ENCODE data around the gene LCN1.
"Not testable (repeated sequence)": the region's sequence is repeated elsewhere in the genome, so short reads cannot be mapped to it uniquely, and the experiment has no call there.

Gene LCN1

DNA sequence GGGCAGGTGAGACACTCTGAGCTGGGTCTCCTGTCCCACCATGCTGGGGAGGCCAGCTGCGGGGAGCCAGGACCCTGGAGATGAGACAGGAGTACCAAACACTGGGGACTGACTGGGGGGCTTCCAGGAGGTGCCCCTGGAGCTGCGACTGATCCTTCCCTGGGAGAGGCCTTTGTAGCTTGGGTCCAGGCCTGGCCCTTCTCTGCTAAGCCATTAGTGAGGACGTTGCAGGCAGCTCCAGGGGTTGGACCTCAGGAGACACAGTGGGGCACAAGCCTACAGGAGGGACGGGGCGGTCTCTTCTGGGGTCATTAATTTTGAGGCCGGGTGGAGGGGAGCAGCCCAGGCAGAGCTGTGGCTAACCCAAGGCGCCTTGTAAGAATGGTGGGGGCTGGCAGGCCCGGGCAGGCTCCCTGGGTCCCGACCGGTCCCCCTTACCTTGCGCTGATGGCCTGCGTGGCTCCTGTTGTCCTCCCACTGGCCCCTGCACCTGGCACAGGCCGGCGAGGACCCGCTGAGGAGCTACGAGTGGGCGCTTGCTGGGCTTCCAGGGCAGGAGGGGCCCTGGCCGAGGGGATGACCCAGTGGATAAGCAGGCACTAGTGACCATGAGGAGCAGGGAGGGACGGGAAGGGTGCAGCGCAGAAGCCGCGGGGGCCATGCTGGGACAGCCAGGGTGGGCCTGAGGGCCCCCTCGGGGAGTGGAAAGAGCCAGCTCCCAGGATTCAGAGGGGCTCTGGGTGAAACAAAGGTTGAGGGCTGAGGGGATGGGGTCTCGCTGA, 15.6 kb upstream of the LCN1 start:
- DNase-seq: no peak

DNA sequence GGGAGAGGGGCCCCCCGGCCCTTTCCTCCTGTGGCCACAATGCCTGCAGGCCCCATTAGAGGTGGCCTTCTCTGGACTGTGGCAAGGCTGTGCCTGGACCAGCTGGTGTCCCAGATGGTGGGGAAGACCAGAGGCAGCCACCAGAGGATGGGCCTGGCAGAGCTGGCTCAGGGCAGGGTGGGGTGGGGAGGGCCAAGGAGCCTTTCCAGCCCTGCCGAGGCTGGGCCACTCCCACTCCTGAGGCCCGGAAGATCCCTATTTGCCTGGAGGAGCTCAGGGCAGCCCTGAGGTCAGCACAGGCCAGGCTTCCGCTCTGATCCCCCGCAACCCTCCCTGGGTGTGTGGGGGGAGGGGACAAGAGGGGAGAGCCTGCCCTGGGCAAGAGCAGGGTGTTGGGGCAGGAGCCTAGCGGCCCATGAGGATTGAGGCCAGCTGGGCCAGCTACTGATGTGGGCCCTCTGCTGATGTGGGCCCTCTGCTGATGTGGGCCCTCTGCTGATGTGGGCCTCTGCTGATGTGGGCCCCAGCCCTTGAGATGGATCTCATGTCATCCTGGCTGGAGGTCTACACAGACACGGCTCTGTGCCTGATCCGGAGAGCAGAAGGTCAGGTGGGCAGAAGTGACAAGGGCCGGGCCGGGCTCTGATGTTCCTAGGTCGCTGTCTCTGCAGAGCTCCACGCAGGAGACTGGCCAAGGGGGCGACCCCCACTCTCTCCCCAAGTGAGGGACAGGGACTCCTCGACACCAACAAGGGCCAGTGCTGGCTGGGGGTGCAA, 14.7 kb upstream of the LCN1 start:
- DNase-seq: no peak

DNA sequence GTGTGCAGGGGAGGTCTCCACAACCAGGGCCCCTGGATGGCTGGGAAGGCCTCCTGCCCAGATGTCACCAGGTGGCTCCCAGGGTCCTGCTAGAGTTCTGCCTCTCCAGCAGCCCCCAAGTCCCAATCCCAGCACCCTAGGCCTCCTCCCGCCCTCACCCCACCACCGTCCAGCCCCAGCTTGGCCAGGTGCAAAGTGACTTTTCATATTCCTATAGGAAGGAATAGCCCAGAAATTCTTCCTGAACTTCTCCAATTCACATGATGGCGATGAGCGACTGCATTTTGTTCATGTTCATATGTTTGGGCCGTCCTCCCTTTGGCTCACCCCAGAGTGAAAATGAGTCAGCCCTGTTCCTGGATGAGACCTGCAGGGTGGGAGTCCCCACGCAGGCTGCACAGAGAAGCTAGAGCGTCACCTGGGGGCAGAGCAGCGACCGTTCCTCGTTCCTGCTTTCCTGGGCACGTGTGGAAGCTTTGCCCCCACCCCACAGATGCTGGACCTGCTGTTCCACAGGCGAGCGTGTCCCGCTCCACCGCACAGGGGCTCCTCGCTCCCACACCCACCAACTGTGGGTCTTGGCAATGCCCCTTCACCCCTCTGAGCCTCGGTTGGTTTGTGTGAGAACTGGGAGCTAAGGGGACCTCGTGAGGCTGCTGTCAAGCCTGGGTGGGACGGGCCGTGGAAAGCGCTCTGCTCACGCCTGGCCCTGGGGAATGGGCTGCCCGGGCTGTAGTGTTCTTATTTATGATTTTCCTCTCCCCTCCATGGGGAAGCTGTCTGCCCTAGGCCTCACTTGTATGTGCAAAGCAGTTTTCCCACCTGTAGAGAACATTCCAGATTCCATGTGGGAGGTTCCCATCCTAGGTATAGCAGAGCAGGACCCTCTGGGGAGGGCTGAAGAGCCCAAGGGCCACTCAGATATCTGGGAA, 13.9 kb upstream of the LCN1 start:
- no peak for DNase-seq

DNA sequence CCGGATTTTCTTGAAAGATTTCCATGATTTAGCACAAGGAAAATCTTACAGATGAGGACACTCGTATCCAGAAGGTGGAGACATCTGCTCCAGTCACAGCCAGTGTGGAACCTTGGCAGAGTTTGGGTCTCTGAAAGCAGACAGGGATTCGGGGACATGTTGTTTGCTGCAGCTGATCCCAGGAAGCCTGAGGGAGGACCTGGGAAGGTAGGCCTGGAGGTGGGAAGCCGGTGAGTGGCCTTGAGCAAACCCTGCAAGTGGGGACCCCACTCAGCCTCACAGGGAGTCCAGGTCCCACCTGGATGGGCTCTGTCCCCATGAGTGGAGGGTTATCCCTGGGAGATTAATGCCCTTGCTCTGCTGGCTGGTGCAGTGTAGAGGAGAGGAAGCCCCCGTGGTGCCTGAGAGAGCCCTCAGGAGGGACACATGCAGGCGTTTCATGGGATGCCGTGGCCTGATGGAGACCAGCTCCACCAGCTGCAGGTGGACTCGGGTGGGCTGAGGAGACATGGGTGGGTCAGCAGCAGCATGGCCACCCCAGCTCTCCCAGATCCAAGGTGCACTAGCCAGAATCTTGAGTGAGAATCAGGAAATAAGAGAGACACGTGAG, 12.9 kb upstream of the LCN1 start:
- DNase-seq: no peak

DNA sequence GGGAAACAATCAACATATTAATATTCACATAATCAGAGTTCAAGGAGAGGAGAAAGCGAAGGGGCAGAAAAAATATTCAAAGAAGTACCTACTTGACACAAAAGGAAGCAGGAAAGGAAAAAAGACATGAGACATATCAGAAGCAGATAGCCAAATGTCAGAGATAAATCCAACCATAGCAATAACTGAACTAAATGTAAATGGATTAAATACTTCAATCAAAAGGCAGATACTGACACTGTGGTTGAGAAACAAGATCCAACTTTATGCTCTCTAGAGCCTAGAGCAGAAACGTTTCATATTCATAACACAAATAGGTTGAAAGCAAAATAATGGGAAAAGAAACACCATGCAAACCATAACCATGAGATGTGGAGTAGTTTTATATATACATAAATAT, 11.8 kb upstream of the LCN1 start:
- DNase-seq: no peak

DNA sequence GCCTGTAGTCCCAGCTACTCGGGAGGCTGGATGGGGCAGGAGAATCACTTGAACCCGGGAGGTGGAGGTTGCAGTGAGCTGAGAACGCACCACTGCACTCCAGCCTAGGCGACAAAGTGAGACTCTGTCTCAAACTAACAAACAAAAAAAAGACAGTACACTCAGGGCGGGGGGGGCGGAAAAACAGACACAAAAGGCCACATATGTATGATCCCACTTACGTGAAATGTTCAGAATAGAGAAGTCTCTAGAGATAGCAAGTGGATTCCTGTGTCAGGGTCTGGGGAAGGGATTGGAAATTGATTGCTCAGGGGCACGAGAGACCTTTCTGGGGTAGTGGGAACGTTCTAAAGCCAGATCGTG, 9.0 kb upstream of the LCN1 start:
- DNase-seq: no peak

DNA sequence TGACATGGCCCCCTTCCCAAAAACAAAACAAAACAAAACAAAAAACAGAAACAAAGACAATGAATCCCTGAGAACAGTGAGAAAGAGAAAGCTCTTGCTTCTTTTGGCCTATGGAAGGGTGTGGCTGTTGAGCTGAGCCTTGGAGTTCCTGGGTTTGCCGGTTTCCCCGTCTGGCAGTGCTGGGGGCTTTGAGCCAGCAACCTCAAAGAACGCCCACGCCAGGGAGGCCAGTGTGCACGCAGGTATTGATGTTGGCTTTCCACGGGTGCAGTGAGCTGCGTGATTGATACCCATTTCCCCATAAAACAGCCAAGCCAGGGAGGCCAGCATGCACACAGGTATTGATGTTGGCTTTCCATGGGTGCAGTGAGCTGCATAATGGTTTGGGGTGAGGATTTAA, 8.3 kb upstream of the LCN1 start:
- no peak for DNase-seq

DNA sequence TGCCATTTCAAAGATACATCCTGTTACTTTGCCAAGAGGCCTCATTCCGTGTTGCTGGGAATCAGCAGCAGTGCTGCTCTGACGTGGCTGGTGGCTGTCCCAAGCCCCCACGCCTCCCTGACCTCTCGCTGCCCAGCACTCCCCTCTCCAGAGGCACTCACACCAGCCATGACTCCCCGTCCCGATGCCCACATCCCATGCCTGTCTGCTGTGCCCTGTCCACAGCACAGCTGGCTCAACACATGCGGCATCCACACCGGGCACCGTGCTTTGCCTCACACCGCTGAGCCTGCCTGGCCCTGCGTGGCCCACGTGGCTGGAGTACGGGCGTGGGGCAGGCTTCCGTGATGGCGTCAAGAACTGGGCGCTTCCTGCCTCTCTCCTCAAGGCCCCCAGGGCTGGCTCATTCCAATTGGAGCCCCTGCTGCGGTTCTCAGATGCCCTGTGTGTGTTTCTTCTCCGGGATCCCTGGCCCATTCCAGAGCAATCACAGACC, 7.8 kb upstream of the LCN1 start:
- no peak for DNase-seq

DNA sequence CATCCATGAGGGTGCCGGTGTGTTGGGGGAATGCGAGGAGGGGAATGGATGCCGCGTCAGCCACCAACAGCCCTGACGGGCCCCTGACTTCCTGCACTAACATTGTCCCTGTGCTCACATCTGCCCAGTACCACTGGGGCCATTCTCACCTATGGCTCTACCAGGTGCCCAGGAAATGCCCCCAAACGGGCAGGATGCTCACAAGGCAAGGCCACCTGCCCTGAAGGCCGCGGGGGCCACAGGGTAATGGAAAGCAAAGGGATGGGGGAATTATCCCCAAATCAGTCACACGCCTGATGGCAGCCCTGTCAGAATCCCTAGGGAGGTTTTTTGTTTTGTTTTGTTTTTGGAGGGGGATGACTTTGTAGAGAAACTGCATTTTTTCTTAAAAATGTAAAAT, 7.3 kb upstream of the LCN1 start:
- DNase-seq: not testable (repeated sequence)

DNA sequence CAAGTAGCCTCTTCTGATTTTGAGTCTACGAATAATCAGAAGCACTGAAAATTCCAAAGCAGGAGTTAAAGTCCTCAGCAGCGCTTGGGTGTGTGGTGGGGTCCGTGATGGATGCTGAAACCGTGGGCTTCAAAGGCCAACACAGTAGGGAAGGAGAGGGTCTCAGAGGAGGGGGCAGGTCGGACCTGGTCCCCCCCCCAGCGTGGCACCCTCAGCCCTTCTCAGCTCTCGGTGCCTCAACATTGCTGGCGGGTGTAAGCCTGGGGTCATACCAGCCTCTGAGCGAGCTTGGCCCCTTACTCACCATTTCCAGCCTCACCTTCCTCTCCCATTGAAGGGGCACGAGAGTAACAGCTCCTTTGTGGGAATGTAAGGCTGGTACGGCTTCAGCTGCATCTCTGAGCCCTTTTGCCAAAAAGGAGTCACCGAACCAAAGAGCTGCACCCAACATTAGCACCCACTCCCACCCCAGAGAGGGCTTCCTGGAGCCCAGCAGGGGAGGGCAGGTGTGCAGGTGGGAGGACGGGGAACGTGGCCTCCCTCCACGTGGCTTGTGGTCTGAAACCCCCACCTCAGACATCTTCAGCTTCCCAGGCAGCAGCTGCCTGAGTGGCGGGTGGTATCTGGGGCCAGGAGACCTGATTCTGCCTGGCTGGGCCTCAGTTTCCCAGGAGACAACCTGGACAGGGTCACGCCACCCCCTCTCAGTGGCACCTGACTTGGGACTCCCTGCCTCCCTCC, 6.7 kb upstream of the LCN1 start:
- DNase-seq: no peak

DNA sequence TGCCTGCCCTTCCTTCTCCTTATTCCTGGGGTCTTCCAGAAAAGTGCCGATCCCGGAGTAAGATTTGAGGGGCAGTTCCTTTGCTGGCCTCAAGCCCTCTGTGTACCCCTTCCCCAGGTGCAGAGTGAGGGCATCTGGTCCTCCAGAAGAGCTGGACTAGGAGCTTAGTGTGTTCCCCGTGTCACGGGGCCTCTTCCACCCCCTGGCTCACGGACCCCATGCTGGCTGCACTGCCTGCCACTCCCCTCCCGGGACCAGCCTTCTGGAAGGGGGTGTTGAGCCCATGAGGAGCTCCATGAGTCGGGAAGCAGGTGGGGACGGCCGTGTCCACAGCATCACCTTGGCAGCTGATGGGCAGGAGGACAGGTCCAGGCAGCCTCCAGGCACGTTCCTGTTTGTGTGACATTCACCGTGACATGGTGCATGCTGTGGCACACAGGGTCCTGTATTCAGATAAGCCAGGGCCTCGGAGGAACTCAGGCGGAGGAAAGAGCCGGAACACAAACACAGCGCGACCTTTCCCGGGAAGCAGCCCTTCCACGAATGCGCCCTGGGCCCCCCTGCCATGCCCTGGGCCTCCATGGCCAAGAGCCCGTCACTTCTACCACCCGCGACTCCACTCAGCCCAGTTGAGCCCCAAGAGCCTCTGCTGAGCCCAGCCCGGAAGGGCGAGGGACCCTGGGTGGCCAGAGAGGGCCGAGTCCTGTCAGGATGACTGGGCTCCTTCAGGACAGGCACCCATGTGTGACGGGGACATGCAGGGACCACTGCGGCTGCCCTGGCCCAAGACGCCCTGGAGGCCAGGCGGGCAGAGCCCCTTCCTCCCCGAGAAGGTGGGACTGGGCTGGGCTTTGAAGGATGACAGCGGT, 5.9 kb upstream of the LCN1 start:
- no peak for DNase-seq

DNA sequence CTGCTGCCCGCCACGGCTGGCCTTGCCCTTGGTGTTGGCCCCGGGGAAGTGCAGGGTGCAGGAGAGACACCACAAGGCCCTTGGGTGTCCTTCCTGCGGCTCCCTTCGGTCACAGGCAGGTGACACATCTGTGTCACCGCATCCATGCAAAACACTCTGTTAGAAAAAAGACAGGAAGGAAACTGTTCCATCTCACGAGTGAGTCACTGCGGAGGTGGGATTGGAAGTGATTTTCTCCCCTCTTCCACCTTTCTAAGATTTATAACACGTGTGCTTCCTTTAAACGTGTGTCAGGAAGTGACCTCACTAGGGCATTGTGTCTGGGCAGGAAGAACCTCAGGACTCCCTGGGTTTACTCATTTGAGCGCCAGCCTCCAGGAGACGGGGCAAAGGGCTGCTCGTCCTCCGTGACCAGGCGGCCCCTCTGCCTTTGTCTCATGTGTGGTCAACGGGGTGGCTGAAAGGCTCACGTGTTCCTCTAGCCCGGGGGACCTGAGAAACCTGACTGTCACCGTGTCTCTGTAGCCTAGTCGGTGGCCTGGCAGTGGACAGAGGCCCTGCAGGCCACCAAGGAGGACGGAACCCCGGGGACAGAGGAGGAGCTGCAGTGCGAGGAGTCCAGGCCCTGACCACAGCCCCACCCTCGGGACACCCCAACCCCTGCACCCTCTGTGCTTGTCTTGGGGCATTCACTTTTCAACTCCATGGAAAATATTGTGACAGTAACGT, 4.9 kb upstream of the LCN1 start:
- no peak for DNase-seq

DNA sequence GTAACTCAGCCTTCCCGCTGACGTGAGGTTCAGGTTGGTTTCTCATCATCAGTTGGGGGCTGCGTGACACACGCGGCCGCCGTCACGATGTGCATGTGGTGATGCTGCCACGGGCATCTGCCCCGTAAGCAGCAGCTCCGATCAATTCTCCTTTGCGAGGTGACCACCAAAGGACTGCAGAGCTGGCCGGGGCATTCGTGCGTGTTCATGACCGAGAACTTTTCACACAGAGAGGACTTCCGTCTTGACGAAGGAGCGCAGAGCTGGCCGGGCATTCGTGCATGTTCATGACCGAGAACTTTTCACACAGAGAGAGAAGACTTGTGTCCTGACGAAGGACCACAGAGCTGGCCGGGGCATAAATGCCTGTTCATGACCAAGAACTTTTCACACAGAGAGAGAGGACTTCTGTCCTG, 3.8 kb upstream of the LCN1 start:
- no peak for DNase-seq

DNA sequence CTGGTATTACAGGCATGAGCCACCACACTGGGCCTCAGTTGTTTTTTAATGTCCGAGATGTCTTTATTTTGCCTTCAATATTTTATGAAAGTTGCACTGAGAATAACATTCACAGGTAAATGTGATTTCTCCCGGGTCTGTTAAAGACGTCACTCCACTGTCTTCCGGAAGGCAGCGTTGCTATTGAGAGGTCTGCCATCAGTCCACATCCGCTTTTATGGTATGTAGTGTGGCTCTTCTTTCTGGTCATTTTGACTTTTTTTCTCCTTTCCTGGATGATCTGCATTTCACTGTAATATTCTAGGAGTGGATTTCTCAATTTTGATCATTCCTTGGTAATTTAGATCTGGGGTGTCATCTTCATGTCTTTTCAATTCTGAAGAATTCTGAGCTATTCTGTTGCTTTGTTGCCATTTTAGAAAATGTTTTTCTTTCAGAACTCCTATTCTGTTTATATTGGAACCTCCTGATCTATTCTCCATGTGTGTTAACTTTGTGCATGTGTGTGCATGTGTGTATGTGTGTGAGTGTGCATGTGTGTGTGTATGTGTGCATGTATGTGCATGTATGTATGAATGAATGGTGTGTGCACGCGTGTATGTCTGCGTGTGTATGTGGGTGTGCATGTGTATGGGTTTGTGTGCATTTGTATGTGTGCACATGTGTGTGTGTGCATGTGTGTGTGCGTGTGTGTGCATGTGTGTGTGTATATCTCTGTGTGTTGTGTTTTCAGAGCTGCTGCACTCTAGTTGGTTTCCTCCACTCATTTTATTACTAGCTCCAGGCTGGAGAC, 1.9 kb upstream of the LCN1 start:
- DNase-seq: no peak

DNA sequence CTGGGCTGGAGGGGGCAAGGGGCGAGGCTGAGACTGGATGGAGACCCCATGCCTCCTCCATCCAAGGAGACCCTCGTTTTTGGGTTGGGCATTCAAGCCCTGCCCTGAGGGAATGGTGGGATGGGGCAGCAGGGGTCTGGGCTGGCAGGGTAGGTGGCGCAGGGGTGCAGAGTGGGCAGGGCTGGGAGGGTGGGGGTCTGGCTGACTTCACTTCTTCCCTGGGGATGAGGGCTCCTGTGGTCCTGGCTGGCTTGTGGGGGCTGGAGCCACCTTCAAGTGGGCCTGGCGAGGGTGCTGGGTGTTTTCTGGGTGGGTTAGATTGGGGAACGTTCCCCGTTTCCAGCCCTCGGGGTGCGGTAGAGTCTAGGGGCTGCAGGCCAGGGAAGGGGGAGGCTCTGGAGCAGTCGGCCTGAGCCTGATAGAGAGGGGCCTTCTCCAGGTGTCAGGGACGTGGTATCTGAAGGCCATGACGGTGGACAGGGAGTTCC, 412 bp downstream of the LCN1 start:
- DNase-seq: no peak

DNA sequence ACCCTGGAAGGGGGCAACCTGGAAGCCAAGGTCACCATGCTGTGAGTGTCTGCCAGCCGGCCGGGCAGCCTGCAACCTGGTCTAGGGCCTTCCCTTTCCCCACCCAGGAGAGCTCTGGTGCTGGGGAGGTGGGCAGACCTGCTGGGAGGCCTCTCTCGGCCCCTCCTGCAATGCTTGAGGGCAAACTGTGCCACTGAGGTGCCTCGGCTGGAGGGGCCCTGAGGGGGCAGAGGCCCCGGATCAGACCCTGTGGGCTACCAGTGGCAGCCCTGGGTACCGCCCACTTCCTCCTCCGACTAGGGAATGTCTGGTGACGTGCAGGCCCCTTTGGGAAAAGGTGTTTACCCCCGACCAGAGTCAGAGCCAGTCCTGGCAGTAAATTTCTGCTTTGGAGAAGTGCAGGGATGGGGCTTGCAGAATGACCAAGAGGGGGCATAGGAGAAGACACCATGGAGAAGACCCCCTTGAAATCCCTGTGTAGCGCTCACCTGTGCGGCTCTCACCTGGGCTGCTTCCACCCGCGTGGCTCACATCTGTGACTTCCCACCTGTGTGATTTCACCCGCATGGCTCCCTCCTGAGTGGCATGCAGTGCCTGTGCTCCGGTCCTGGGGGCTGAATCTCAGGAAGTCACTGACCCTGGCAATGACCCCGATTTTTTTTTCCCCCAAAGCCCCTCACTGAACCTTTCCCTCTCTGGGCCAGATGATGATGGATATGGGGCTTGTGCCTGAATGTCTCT, 1.1 kb downstream of the LCN1 start:
- no peak for DNase-seq

DNA sequence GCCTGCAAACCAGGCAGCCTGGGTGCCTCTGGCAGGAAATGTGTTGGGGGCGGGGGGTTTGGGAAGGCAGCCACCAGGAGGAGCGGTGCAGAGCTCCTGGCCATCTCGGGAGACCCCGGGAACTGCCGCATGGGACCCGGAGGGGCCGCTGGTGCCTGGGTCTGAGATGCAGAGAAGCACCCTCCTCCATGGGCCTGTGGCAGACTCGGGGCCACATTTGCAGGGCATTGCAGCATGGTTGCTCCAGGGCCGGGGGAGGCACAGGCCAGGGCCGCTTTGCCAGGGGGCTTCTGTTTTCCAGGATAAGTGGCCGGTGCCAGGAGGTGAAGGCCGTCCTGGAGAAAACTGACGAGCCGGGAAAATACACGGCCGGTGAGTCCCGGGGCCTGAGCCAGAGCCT, 1.7 kb downstream of the LCN1 start:
- DNase-seq: no peak

DNA sequence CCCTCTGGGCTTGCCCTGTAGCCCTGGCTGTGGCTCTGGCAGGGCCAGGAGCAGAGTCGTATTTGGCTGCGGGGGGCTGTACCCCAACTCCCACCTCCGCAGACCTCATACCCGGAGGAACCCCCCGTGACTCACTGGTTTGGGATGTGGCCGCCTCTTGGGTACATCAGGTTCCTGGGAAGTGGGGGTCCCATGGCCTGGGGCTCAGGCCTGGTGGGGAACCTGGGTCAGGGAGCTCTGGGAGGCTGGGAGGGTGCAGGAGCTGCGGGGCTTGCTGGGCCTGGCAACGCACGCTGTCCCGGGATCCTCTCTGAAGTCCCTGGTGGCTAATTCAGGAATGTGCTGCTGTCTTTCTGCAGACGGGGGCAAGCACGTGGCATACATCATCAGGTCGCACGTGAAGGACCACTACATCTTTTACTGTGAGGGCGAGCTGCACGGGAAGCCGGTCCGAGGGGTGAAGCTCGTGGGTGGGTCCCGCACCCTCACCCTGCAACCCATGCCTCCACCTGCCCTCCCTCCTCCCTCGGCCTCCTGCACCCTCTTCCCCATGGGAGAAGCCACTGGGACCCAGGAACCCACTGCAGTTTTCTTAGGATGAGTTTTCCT, 2.4 kb downstream of the LCN1 start:
- no peak for DNase-seq

Data from activated CD4-positive, alpha-beta T cell treated with anti-CD3 and anti-CD28 coated beads, Interleukin-2, amount 50 U/mL, for 1 hour (primary cell).